PC-3 (cell line): Measurements from ENCODE around the gene ADARB2. TPM values are rescaled to one million over a fixed set of nuclear protein-coding genes. Genes with fewer than 3 reads are reported as not detected.

Experiments
- ATAC-seq: fragments of 200-7000 bp; cut with Tn5 transposase; 2 replicates; pipeline ENCODE4 v1.9.1; 2020; ENCODE audit warnings: mild to moderate bottlenecking, moderate library complexity
- BruUV-seq: library from RNA; stranded (reverse); fragments of 400-500 nt; replicated peaks from 2 replicates; lab custom pipeline; 2021; lab: Mats Ljungman, UMichigan
- CTCF ChIA-PET: fragments of 300-600 bp; sonication (Branson Sonifier 250); formaldehyde crosslinking; loops from one replicate; lab custom pipeline; 2022; ENCODE audit warnings: antibody characterized with exemption; lab: Charles Lee
- POLR2A ChIA-PET: fragments of 300-600 bp; sonication (Branson Sonifier 250); formaldehyde crosslinking; loops from one replicate; lab custom pipeline; 2022; ENCODE audit warnings: antibody characterized with exemption; ENCODE audit not compliant: unreplicated experiment; lab: Charles Lee
- DNase-seq: peaks from one replicate; pipeline ENCODE4 v3.0.0-alpha.2; 2015
- H2AFZ ChIP-seq: fragments of 300-600 bp; sonication (generic); 2 replicates; pipeline ENCODE4 v1.6.0; 2016; ENCODE audit warnings: antibody characterized with exemption, low read length
- H3F3A ChIP-seq: fragments of 300-600 bp; sonication (generic); one replicate; pipeline ENCODE4 v1.6.0; 2017; ENCODE audit warnings: antibody characterized with exemption, low read length, control low read depth, mild to moderate bottlenecking; ENCODE audit not compliant: unreplicated experiment
- H3K27ac ChIP-seq: fragments of 300-600 bp; sonication (generic); 2 replicates; pipeline ENCODE4 v1.5.1; 2016; ENCODE audit warnings: mild to moderate bottlenecking, low read length
- H3K27me3 ChIP-seq: fragments of 300-600 bp; sonication (generic); 2 replicates; pipeline ENCODE4 v1.6.1; 2016; ENCODE audit warnings: low read length, mixed read lengths
- H3K36me3 ChIP-seq: fragments of 300-600 bp; sonication (generic); 2 replicates; pipeline ENCODE4 v1.6.1; 2016; ENCODE audit warnings: low read depth, mixed run types, low read length, mixed read lengths
- H3K4me1 ChIP-seq: fragments of 300-600 bp; sonication (generic); 2 replicates; pipeline ENCODE4 v1.5.1; 2016; ENCODE audit warnings: low read length; ENCODE audit not compliant: insufficient read depth
- H3K4me2 ChIP-seq: fragments of 300-600 bp; sonication (generic); 2 replicates; pipeline ENCODE4 v1.6.0; 2016; ENCODE audit warnings: low read length
- H3K4me3 ChIP-seq: fragments of 300-600 bp; sonication (generic); 2 replicates; pipeline ENCODE4 v1.5.1; 2016; ENCODE audit warnings: mild to moderate bottlenecking, low read length, mixed read lengths
- H3K79me2 ChIP-seq: fragments of 300-600 bp; sonication (generic); 2 replicates; pipeline ENCODE4 v1.6.1; 2017; ENCODE audit warnings: low read length, mixed read lengths
- H3K9ac ChIP-seq: fragments of 300-600 bp; sonication (generic); 2 replicates; pipeline ENCODE4 v1.6.0; 2016; ENCODE audit warnings: mild to moderate bottlenecking, low read length
- H3K9me2 ChIP-seq: fragments of 300-600 bp; sonication (generic); replicated peaks from 2 replicates; pipeline ENCODE4 v1.6.1; 2016; ENCODE audit warnings: mixed run types, low read length, mixed read lengths
- H3K9me3 ChIP-seq: fragments of 300-600 bp; sonication (generic); 2 replicates; pipeline ENCODE4 v1.6.1; 2016; ENCODE audit warnings: low read length, mixed read lengths
- H4K20me1 ChIP-seq: fragments of 300-600 bp; sonication (generic); 2 replicates; pipeline ENCODE4 v1.6.1; 2016; ENCODE audit warnings: low read length, mixed read lengths
- EZH2 ChIP-seq: fragments of 300-600 bp; sonication (generic); IDR thresholded peaks from one replicate; pipeline ENCODE4 v1.6.1; 2017; ENCODE audit warnings: antibody characterized with exemption, mild to moderate bottlenecking, low read length; ENCODE audit not compliant: unreplicated experiment
- EZH2phosphoT487 ChIP-seq: fragments of 300-600 bp; sonication (generic); IDR thresholded peaks from 2 replicates; pipeline ENCODE4 v1.6.1; 2018; ENCODE audit warnings: mild to moderate bottlenecking, antibody characterized with exemption, low read length, borderline replicate concordance
- intact Hi-C: fragments of 100-400 bp; cut with micrococcal nuclease; formaldehyde crosslinking; loops from 2 replicates; pipeline ENCODE4 v1.9.0; 2023
- total RNA-seq: library from RNA; depleted of rRNA; stranded (reverse); fragments of >200 nt; gene quantifications from 2 replicates; pipeline ENCODE4 v1.2.3, GENCODE V29; 2014
- TF ChIP-seq, protein P1 (sequence below): fragments of 300-600 bp; sonication (generic); conservative IDR thresholded peaks from 2 replicates; pipeline ENCODE4 v1.5.1; 2017; ENCODE audit warnings: antibody characterized with exemption, low read depth, mild to moderate bottlenecking, low read length

ADARB2 gene
- total RNA-seq, 1 experiment from 2014 or later, result not detected

DNA sequence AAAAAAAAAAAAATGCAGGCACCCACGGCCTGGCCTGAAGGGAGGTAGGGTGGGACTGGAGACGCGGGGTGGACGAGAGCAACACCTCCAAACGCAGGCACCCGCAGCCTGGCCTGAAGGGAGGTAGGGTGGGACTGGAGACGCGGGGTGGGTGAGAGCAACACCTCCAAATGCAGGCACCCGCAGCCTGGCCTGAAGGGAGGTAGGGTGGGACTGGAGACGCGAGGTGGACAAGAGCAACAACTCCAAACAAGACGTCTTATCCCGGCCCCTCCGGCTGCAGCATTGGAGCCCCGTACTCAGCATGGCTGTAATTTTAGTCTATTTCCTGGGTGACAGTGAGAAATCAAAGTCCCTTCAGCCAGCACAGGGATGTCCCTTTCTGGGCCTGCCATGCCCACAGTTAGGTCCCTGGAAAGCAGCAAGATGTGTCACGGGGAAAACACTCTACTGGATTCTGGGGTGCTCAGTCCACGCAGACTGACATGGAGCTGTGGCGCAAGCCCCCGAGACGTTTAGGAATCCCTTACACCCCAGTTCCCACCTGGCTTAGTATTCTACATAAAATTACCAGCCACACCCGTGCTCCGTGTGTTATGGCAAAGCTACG lies 561.3 kb downstream of the ADARB2 start:
- H3K9me2 ChIP-seq, result no peaks in the 10 kb centered on the region
- H3K4me2 ChIP-seq, result no peak overlapping the region
- H2AFZ ChIP-seq, result no peak overlapping the region
- H3F3A ChIP-seq, result no peaks in the 10 kb centered on the region
- no peaks in the 10 kb centered on the region for H4K20me1 ChIP-seq
- no TSS peak for BruUV-seq
- CTCF ChIA-PET, result no interaction called here
- no peak overlapping the region for H3K4me3 ChIP-seq
- H3K9ac ChIP-seq, result no peak overlapping the region
- H3K4me1 ChIP-seq, result no peaks in the 10 kb centered on the region
- H3K27ac ChIP-seq, result no peak overlapping the region
- DNase-seq (no peak), ATAC-seq (no peak)
- peaks cover 17% of the 10 kb centered on the region; the same call in 1 of the 2 replicates for H3K27me3 ChIP-seq
- H3K9me3 ChIP-seq, result no peaks in the 10 kb centered on the region
- no peaks in the 10 kb centered on the region for H3K36me3 ChIP-seq
- intact Hi-C loops, result no loop called here
- H3K79me2 ChIP-seq, result no peaks in the 10 kb centered on the region
- POLR2A ChIA-PET, result no interaction called here
- TF ChIP-seq EZH2 (no peak), EZH2phosphoT487 (no peak)
- TF ChIP-seq, protein P1, sequence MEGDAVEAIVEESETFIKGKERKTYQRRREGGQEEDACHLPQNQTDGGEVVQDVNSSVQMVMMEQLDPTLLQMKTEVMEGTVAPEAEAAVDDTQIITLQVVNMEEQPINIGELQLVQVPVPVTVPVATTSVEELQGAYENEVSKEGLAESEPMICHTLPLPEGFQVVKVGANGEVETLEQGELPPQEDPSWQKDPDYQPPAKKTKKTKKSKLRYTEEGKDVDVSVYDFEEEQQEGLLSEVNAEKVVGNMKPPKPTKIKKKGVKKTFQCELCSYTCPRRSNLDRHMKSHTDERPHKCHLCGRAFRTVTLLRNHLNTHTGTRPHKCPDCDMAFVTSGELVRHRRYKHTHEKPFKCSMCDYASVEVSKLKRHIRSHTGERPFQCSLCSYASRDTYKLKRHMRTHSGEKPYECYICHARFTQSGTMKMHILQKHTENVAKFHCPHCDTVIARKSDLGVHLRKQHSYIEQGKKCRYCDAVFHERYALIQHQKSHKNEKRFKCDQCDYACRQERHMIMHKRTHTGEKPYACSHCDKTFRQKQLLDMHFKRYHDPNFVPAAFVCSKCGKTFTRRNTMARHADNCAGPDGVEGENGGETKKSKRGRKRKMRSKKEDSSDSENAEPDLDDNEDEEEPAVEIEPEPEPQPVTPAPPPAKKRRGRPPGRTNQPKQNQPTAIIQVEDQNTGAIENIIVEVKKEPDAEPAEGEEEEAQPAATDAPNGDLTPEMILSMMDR, result no peak

DNA sequence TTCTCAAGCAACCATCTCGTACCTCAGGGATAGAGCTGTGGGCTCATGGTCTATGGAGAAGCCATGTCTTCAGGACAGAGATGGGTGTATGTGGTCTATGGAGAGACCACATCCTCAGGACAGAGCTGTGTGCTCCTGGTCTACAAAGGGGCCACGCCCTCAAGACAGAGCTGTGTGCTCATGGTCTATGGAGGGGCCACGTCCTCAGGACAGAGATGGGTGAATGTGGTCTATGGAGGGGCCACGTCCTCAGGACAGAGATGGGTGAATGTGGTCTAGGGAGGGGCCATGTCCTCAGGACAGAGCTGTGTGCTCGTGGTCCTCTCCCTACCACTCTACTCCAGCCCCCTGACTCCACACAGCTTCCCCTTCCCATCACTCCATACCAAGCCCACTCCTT lies 563.3 kb downstream of the ADARB2 start:
- CTCF ChIA-PET, result no interaction called here
- H3K36me3 ChIP-seq, result no peaks in the 10 kb centered on the region
- POLR2A ChIA-PET, result no interaction called here

DNA sequence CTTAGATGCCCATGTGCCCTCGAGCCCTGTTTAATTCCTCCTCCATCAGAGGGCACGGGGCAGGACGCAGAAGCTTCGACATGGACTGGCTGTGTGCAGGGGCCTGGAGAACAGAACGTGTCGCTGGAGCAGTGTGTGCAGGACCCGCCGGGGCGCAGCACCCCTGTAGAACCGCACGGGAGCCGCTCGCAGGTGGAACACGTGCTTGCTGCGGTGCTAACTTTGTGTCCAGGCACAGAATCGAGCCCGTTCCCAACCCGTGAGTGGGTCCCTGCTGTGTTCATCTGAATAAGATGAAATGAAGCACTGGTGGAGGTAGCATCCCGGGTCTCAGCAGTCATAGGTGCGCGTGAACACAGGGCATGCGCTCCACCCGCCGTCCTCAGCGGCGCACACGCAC lies 564.2 kb downstream of the ADARB2 start:
- no peaks in the 10 kb centered on the region for H3K9me3 ChIP-seq
- peaks cover 3% of the 10 kb centered on the region; the same call in 1 of the 2 replicates for H3K27me3 ChIP-seq
- ChIA-PET CTCF (no interaction called here), POLR2A (no interaction called here)
- BruUV-seq, result no TSS peak
- no peak overlapping the region for H3K9ac ChIP-seq
- no peak overlapping the region for H3K4me2 ChIP-seq
- TF ChIP-seq, protein P1, result no peak
- no peak for TF ChIP-seq EZH2
- no peak for TF ChIP-seq EZH2phosphoT487
- H3K36me3 ChIP-seq, result no peaks in the 10 kb centered on the region
- no peak overlapping the region for H3K4me3 ChIP-seq
- DNase-seq (no peak), ATAC-seq (no peak)
- no peak overlapping the region for H2AFZ ChIP-seq
- no peaks in the 10 kb centered on the region for H3K4me1 ChIP-seq
- no peaks in the 10 kb centered on the region for H3K79me2 ChIP-seq
- H3F3A ChIP-seq, result no peaks in the 10 kb centered on the region
- H3K9me2 ChIP-seq, result no peaks in the 10 kb centered on the region
- H3K27ac ChIP-seq, result no peak overlapping the region
- no peaks in the 10 kb centered on the region for H4K20me1 ChIP-seq
- intact Hi-C loops, result no loop called here

More for the DNA sequence above, 563.3 kb downstream of the ADARB2 start:
- Histone ChIP-seq H3K9me3 (no peaks in the 10 kb centered on the region), H3F3A (no peaks in the 10 kb centered on the region), H2AFZ (no peak overlapping the region), H3K9ac (no peak overlapping the region), H3K4me2 (no peak overlapping the region), H3K4me3 (no peak overlapping the region), H4K20me1 (no peaks in the 10 kb centered on the region), H3K9me2 (no peaks in the 10 kb centered on the region), H3K4me1 (no peaks in the 10 kb centered on the region), H3K27ac (no peak overlapping the region), H3K27me3 (peaks cover 9% of the 10 kb centered on the region; the same call in 1 of the 2 replicates), H3K79me2 (no peaks in the 10 kb centered on the region)
- TF ChIP-seq, protein P1, result no peak
- TF ChIP-seq EZH2, result no peak
- no peak for TF ChIP-seq EZH2phosphoT487
- no peak for DNase-seq
- no TSS peak for BruUV-seq
- intact Hi-C loops, result no loop called here
- no peak for ATAC-seq
